ENCODE data around the gene GRB10.
"Not testable (repeated sequence)": the region's sequence is repeated elsewhere in the genome, so short reads cannot be mapped to it uniquely, and the experiment has no call there.

The GRB10 gene

DNA sequence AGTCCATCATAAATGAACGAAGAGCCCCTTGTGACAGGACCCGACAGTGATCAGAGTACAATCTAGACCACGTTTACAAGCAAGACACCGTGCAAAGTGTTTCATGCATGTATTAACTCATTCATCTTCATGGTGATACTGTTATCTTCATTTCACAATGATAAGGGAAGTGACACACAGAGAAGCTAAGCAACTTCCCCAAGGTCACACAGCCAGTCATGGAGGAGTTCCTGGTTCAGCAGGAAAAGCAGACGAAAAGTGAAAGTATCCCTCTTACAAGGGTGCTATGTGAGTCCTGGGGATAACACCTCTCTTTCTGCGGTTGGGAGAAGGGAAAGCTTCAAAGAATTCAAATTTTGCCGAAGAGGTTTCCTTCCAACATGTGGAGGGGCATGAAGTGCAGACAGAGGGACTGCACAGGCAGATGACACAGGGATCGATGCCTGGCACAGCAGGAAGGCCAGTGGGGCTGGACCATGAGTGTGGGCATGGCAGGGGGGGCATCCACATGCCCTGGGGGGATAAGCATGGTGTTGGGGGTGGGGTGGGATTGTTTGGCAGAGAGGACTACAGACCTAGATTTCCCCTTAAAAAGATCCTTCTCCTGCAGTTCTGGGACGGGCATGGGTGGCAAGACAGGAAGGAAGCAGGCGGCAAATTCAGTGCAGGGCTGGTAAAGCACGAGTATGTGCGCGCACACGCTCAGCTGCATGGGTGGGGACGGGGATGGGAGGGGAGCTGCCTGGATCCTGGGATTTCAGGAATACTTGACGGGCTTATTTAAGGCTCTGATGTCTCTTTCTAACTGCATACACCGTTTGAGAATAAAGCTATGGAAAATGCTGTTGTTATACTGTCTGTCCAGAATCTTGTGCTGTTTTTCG, 184.0 kb downstream of the GRB10 start:
- no peak for DNase-seq

- DNase-seq, result no peak
Measured at GRCh38 chr7:50596484-50596883, 186.2 kb downstream of the GRB10 start.

GRCh38 chr7:50595491-50596102, 187.1 kb downstream of the GRB10 start:
- peak; percentile 36 for DNase-seq

GRCh38 chr7:50594734-50595485, 187.8 kb downstream of the GRB10 start:
- no peak for DNase-seq

- DNase-seq, result no peak
Measured at GRCh38 chr7:50594136-50594535, 188.6 kb downstream of the GRB10 start.

- DNase-seq, result no peak
Measured at GRCh38 chr7:50592940-50593339, 189.8 kb downstream of the GRB10 start.

DNA sequence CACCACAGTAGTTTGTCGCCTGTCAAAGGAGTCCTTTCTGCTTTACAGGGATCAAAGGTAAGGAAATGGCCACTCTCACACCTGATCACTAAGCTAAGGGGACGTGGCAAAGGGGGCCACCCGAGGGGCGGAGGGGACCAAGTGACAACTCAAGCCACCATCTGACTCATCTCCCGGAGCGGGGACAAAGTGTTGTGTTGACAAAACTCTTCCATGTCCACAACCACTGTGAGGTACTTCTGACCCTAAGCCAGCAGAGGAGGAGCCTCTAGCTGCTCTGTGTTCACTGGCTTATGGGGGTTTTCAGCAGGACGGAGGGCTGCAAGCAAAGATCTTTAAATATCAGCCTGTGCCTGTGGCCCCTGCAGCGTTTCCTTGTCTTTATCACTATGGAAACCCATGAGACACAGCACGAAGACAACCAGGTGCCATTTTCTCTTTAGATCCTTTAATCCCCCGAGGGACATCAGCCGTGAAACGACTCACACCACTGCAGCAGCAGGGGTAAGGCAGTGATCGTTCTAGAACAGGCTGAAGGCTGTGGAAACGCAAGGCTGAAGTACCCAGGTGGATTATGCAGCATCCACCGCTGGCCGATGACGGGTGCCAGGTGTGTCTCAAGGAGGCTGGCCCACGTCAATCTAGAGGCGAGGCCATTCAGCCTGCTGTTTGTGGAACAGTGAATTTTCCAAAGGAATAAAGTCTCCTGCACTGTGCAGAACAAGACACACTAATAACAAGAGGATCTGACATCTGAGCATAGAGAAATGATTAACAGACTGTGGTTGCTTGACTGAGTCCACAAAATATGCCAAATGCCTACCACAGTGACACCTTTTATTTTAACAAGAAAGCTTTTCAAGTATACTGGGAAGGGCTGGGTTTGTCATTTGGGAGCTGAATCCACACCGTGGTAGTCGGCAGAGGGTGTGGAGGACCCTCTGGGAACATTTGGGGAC, 190.9 kb downstream of the GRB10 start:
- no peak for DNase-seq

GRCh38 chr7:50591098-50591479, 191.6 kb downstream of the GRB10 start:
- DNase-seq, result no peak

DNA sequence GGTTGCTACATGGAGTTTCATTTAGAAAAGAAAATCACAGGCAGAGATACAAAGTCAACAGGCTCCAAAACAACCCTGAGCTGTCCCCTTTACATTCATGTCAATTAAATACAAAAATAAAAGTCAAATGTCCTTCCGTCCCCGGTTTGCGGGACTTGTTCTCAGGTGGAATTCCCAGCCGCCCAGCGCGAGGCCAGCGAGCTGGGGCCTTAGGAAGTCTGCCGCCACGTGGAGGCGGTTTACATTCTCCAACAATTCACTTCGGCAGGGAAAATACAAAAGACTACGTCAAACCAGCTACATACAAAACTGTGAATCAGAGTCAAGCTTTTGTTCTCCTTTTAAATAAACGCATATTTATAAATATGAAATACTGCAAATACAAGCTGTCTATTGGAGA, 192.2 kb downstream of the GRB10 start:
- DNase-seq, result no peak

DNA sequence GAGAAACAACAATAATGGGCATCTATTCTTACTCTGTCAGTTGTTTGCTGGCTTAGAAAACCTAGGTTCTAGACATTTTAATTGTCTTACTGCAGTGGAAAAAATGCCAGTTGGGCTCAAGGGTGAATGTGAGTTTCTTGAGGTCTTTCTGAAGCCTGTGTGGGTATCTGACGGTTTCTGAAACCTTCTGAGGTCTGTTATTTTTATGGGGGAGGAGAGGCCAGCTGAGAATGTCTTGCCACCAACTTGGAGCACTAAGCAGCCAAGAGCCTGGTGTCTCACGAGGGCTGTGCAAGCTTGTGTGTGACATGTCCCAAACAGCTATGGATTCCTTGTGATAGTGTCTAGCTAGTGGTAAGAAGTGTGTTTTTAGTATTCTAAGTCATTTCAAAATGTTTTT, 193.3 kb downstream of the GRB10 start:
- DNase-seq, result no peak

GRCh38 chr7:50588937-50589336, 193.8 kb downstream of the GRB10 start:
- no peak for DNase-seq

DNA sequence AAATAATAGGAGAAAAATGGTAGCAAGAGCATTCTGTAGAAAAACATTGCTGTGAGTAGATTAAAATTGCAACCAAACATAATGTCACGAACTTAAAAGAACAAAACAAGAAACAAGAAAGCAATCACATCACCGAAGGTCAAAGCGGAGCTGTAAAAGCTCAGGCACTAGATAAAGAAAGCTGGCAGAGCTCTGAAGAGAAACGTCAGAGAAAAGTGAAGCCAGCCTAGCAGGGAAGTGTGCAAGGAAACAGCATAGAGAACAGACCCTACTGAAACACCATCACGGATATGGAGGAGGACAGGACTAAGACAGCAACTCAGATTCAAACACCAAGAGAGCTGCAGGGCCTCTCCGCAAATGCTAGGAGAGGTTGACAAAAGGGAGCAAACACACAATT, 195.0 kb downstream of the GRB10 start:
- DNase-seq, result no peak

DNA sequence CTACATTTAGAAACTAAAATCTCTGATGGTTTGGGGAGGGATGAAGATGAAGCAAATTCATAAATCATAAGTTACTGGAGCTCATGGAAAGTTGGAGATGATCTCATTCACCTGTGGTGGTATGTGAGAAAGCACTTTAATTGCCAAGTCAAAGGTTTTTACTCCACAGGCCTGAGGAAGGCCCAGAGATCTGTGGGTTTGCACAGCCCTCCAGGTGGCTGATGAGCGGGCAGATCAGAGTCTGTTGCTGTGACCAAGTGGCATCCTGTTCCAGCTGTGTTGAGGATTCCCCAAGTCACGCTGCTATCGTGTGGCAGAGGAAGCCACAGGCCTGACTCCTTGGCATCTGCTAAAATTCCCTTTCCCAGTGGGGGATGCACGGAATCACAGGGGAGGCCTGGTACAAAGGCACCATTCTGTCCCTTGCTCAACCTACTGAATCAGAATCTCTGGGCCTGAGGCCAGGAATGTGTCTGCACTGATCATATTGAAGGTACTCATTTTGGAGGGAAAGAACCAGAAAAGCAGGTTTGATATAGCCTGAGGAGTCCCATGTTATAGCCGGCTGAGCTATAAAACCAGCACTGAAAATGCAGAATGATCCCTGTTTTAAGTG, 197.8 kb downstream of the GRB10 start:
- DNase-seq, result no peak

DNA sequence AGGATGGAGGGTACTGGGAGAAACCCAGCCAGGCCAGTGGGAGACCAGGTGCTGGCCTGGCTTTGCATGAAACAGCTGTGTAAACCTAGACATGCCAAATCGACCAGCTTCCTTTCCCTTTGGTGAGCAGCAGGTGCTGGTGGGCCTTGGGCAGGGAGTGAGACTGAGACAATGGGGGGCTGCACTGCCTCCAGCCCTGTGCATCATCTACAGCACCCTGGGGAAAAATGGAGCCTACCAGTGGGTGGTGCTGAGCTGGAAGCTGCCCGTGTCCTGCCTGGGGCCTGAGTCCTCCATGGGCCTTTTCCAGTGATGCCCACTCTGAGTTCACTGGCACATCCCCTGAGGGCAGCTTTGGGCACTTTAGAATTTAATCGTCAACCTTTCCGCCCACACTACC, 198.3 kb downstream of the GRB10 start:
- no peak for DNase-seq

DNA sequence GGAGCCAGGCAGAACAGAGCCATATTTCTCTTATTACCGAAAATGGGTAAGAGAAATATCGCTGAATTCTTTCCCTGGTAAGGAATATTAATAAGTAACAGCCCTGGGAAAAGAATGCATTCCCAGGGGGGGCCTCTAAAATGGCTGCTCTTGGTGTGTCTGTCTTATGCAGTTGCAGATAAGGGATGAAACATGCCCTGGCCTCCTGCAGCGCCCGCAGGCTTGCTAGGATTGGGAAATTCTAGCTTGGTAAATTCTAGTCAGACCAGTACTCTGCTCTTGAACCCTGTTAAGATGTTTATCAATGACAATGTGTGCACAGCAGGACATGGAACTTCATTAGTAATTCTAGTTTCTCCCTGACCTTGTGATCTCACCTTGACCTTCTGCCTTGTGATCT, 199.4 kb downstream of the GRB10 start:
- not testable (repeated sequence) for DNase-seq

DNA sequence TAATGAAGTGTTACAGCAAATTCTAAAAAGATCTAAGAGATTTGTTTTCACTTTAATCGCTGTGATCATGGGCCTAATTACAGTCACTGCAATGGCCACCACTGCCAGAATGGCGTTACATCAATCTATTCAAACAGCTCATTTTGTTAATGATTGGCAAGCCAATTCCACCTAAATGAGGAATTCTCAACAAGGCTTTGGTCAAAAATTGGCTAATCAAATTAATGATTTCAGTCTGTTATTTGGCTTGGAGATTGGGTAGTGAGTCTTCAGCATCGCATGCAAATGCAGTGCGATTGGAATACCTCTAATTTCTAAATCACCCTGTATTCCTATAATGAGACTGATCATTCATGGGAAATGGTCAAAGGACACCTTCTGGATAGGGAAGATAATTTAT, 200.4 kb downstream of the GRB10 start:
- DNase-seq, result not testable (repeated sequence)

- not testable (repeated sequence) for DNase-seq
Measured at GRCh38 chr7:50580666-50581065, 202.0 kb downstream of the GRB10 start.

DNA sequence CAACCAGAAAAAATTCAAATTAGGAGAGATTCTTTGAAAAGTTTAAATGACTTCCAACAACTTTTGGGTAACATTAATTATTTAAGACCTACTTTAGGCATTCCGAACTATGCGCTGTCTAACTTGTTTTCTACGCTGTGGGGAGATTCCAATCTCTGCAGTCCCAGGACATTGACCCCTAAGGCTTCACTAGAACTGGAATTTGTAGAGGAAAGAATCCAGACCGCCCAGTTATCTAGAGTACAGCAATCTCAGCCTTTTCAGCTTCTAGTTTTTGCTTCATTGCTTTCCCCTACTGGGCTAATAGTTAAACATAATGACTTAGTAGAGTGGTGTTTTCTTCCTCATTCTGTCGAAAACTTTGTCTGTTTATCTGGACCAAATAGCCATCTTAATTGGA, 202.6 kb downstream of the GRB10 start:
- DNase-seq, result no peak

GRCh38 chr7:50578105-50578504, 204.6 kb downstream of the GRB10 start:
- DNase-seq, result not testable (repeated sequence)

DNA sequence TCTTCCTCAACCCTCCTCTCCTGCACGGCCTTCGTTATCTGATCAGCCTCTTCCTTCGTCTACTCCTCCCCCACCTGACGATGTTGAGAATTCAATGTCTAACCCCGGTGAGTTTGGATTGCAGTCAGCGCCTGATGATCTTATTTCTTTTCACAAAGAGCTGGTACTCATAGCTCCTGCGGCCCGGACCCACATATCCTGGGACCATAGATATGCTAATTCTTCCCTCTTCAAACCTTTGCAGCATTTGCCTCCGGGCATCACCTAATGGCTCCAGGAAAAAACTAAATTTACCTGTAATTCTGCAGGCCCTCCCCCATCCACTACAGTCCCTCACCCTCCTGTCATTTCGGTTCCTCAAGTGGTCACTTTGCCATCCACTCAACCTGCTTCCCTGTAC, 205.1 kb downstream of the GRB10 start:
- no peak for DNase-seq

GRCh38 chr7:50576388-50576787, 206.3 kb downstream of the GRB10 start:
- not testable (repeated sequence) for DNase-seq

DNA sequence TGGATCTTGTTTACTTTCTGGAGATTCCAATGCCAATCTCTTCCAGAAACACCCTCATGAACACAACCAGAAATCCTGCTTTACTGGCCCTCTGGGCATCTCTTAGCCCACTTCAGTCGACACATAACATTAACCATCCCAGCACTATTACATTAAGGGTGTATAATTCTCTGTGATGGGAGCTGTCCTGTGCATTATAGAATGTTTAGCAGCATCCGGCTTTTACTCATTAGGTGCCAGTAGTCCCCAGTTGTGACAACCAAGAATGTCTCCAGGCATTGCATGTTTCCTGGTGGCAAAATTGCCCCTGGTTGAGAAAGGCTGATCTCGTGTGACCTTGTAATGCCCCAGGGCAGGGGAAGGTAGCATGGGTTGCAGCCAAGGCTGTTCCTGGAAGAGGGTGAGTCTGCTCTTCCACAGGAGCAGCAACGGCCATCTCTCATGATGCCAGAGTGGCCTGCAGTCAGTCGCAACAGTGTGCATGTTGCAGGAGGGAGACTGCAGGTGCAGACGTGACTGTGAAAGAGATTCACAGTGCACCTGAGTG, 214.9 kb downstream of the GRB10 start:
- DNase-seq, result no peak
